HepG2 (cell line): ENCODE results near the gene ROMO1. TPM values are rescaled to one million over a fixed set of nuclear protein-coding genes. Genes with fewer than 3 reads are reported as not detected.

Source experiments
- BRCA1 ChIP-seq: sonication (generic); formaldehyde crosslinking; IDR thresholded peaks from 2 replicates; pipeline ENCODE4 v1.4.0; 2020; ENCODE audit warnings: missing genetic modification reagents
- CHD2 ChIP-seq: IDR thresholded peaks from 2 replicates; pipeline ENCODE4 v1.6.1; 2011; ENCODE audit warnings: low read depth, low read length, improper control_type of control experiment
- HNF4A ChIP-seq: sonication (generic); formaldehyde crosslinking; IDR thresholded peaks from 2 replicates; pipeline ENCODE4 v1.4.0; 2020; ENCODE audit warnings: missing genetic modification reagents
- HOXA7 ChIP-seq: sonication (generic); formaldehyde crosslinking; IDR thresholded peaks from 2 replicates; pipeline ENCODE4 v1.8.1; 2022; ENCODE audit warnings: mild to moderate bottlenecking, missing genetic modification reagents, moderate library complexity
- JUN ChIP-seq: sonication (generic); formaldehyde crosslinking; IDR thresholded peaks from 2 replicates; pipeline ENCODE4 v1.4.0; 2020; ENCODE audit warnings: mild to moderate bottlenecking, missing genetic modification reagents
- KDM2A ChIP-seq: sonication (generic); formaldehyde crosslinking; IDR thresholded peaks from 2 replicates; pipeline ENCODE4 v1.4.0; 2020; ENCODE audit warnings: low read depth, missing genetic modification reagents, borderline replicate concordance
- KLF9 ChIP-seq: IDR thresholded peaks from 2 replicates; pipeline ENCODE4 v1.6.1; 2016; ENCODE audit warnings: low read depth
- MATR3 ChIP-seq: sonication (generic); formaldehyde crosslinking; IDR thresholded peaks from 2 replicates; pipeline ENCODE4 v1.4.0; 2020; ENCODE audit warnings: missing genetic modification reagents
- MEF2D ChIP-seq: sonication (generic); formaldehyde crosslinking; IDR thresholded peaks from 2 replicates; pipeline ENCODE4 v1.5.1; 2020; ENCODE audit warnings: mild to moderate bottlenecking, missing genetic modification reagents
- NFKBIZ ChIP-seq: IDR thresholded peaks from 2 replicates; pipeline ENCODE4 v1.6.1; 2018; ENCODE audit warnings: missing genetic modification reagents, missing compliant biosample characterization
- POLR2G ChIP-seq: fragments of 200-400 bp; formaldehyde crosslinking; IDR thresholded peaks from 2 replicates; pipeline ENCODE4 v1.6.1; 2018; ENCODE audit warnings: mild to moderate bottlenecking, low read depth, low read length, moderate library complexity
- RBAK ChIP-seq: sonication (generic); formaldehyde crosslinking; IDR thresholded peaks from 2 replicates; pipeline ENCODE4 v1.5.1; 2020; ENCODE audit warnings: mild to moderate bottlenecking, missing genetic modification reagents
- RBM22 ChIP-seq: fragments of 200-400 bp; formaldehyde crosslinking; optimal IDR thresholded peaks from 2 replicates; pipeline ENCODE3; 2017; ENCODE audit warnings: mild to moderate bottlenecking, low read length, moderate library complexity
- RBM39 ChIP-seq: fragments of 200-400 bp; formaldehyde crosslinking; IDR thresholded peaks from one replicate; pipeline ENCODE4 v1.6.1; 2018; ENCODE audit warnings: antibody characterized with exemption, mild to moderate bottlenecking, low read depth, low read length; ENCODE audit not compliant: poor library complexity, severe bottlenecking
- SMYD3 ChIP-seq: sonication (generic); formaldehyde crosslinking; IDR thresholded peaks from 2 replicates; pipeline ENCODE4 v1.8.1; 2023; ENCODE audit warnings: mild to moderate bottlenecking, missing genetic modification reagents
- THAP11 ChIP-seq: IDR thresholded peaks from 2 replicates; pipeline ENCODE4 v1.6.1; 2016; ENCODE audit warnings: missing biosample characterization, missing genetic modification reagents
- ZNF333 ChIP-seq: sonication (generic); formaldehyde crosslinking; IDR thresholded peaks from 2 replicates; pipeline ENCODE4 v1.4.0; 2020; ENCODE audit warnings: mild to moderate bottlenecking, missing genetic modification reagents, borderline replicate concordance
- ZNF816 ChIP-seq: sonication (generic); formaldehyde crosslinking; IDR thresholded peaks from 2 replicates; pipeline ENCODE4 v1.8.0; 2022; ENCODE audit warnings: missing genetic modification reagents, mild to moderate bottlenecking, borderline replicate concordance
- polyA plus RNA-seq, 8 experiments: library from polyadenylated mRNA; depleted of rRNA in 3 of 8; stranded (reverse) in 7 of 8; unstranded in 1 of 8; fragments of >200 nt; fragmentation: Illumina TruSeq in 4 of 8; extraction: Trizol in 4 of 8; gene quantifications; 2 replicates each; pipeline versions ENCODE4 v1.2.1 to v1.2.3, GENCODE V29; 2011 to 2016; ENCODE audit warnings: low read depth in 4 of 8, missing spikeins in 1 of 8, mixed read lengths in 1 of 8; ENCODE audit not compliant: insufficient read depth in 1 of 8
- total RNA-seq, 5 experiments: library from RNA; depleted of rRNA; stranded (reverse); fragments of >200 nt; fragmentation: Illumina TruSeq; extraction: Trizol; gene quantifications; 2 replicates each; pipeline ENCODE4 v1.2.3, GENCODE V29; 2016; ENCODE audit warnings: low read depth in 1 of 5
- TF ChIP-seq, protein P1 (sequence below): sonication (generic); formaldehyde crosslinking; IDR thresholded peaks from 2 replicates; pipeline ENCODE4 v1.4.0; 2020; ENCODE audit warnings: missing genetic modification reagents
- TF ChIP-seq, protein P2 (sequence below): sonication (generic); formaldehyde crosslinking; conservative IDR thresholded peaks from 2 replicates; pipeline ENCODE4 v1.8.1; 2023; ENCODE audit warnings: missing genetic modification reagents
- TF ChIP-seq, protein P3 (sequence below): sonication (generic); formaldehyde crosslinking; IDR thresholded peaks from 2 replicates; pipeline ENCODE4 v1.8.0; 2022; ENCODE audit warnings: mild to moderate bottlenecking, missing genetic modification reagents, borderline replicate concordance
- TF ChIP-seq, protein P4 (sequence below): sonication (generic); formaldehyde crosslinking; IDR thresholded peaks from 2 replicates; pipeline ENCODE4 v1.4.0; 2020; ENCODE audit warnings: mild to moderate bottlenecking, low read depth, missing genetic modification reagents
- TF ChIP-seq, protein P5 (sequence below): sonication (generic); formaldehyde crosslinking; IDR thresholded peaks from 2 replicates; pipeline ENCODE4 v1.4.0; 2020; ENCODE audit warnings: missing genetic modification reagents

The ROMO1 gene
- total and polyA plus RNA-seq, 2 of the 13 experiments (the other 11 are each of a cell fraction or from before 2014, with no cell fraction given): 636 to 755 TPM

DNA sequence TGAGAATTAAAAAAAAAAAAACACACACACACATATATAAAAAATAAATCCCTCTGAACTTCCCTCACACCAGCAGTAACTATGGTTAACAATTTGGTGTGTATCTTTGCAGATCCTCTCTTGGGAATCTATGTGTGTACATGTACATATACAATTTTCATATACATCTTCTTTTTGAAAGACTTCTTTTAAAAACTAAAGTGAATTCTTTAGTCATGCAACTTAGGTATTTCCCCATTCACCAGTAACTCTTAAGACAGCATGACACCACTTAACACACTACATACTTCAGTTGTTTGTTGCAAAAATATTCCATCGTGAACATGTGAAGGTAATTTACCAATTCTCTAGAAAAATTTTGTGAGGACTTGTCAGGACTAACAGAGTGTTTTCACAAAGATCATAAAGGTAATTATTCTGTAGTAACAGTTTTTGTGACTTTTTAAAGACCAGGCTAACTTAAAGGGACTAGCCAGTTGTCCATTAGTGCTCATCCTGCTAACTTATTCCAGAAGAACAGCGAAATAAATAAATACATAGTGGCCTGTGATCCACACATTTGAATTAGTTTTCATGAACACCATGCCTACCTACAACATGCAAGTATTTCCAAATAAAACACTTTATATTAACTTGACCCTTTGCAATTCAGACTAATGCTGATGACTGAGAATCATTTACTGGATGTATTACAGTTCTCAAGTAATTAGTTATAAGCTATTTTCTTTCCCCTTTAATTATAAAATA, 30.8 kb downstream of the ROMO1 start (continued):
- TF ChIP-seq, protein P1, sequence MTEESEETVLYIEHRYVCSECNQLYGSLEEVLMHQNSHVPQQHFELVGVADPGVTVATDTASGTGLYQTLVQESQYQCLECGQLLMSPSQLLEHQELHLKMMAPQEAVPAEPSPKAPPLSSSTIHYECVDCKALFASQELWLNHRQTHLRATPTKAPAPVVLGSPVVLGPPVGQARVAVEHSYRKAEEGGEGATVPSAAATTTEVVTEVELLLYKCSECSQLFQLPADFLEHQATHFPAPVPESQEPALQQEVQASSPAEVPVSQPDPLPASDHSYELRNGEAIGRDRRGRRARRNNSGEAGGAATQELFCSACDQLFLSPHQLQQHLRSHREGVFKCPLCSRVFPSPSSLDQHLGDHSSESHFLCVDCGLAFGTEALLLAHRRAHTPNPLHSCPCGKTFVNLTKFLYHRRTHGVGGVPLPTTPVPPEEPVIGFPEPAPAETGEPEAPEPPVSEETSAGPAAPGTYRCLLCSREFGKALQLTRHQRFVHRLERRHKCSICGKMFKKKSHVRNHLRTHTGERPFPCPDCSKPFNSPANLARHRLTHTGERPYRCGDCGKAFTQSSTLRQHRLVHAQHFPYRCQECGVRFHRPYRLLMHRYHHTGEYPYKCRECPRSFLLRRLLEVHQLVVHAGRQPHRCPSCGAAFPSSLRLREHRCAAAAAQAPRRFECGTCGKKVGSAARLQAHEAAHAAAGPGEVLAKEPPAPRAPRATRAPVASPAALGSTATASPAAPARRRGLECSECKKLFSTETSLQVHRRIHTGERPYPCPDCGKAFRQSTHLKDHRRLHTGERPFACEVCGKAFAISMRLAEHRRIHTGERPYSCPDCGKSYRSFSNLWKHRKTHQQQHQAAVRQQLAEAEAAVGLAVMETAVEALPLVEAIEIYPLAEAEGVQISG (CRISPR knock-in tag): no peak
- TF ChIP-seq KLF9 (no peak), ZNF816 (no peak), RBAK (no peak), RBM22 (peak; percentile 70), POLR2G (0 out of 2 replicates have a peak, but pooled peaks have one; percentile 16), MATR3 (CRISPR knock-in tag) (no peak), RBM39 (no peak), JUN (CRISPR knock-in tag) (no peak), MEF2D (no peak), HOXA7 (CRISPR knock-in tag) (no peak), ZNF333 (CRISPR knock-in tag) (no peak), HNF4A (CRISPR knock-in tag) (no peak), THAP11 (CRISPR knock-in tag) (no peak), NFKBIZ (CRISPR knock-in tag) (no peak), SMYD3 (0 out of 2 replicates have a peak, but pooled peaks have one; percentile 45), KDM2A (no peak), BRCA1 (CRISPR knock-in tag) (no peak), CHD2 (no peak)
- TF ChIP-seq, protein P2, sequence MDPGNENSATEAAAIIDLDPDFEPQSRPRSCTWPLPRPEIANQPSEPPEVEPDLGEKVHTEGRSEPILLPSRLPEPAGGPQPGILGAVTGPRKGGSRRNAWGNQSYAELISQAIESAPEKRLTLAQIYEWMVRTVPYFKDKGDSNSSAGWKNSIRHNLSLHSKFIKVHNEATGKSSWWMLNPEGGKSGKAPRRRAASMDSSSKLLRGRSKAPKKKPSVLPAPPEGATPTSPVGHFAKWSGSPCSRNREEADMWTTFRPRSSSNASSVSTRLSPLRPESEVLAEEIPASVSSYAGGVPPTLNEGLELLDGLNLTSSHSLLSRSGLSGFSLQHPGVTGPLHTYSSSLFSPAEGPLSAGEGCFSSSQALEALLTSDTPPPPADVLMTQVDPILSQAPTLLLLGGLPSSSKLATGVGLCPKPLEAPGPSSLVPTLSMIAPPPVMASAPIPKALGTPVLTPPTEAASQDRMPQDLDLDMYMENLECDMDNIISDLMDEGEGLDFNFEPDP: 0 out of 2 replicates have a peak, but pooled peaks have one; percentile 20
- TF ChIP-seq, protein P3, sequence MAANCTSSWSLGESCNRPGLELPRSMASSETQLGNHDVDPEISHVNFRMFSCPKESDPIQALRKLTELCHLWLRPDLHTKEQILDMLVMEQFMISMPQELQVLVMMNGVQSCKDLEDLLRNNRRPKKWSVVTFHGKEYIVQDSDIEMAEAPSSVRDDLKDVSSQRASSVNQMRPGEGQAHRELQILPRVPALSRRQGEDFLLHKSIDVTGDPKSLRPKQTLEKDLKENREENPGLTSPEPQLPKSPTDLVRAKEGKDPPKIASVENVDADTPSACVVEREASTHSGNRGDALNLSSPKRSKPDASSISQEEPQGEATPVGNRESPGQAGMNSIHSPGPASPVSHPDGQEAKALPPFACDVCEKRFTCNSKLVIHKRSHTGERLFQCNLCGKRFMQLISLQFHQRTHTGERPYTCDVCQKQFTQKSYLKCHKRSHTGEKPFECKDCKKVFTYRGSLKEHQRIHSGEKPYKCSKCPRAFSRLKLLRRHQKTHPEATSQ: no peak
- TF ChIP-seq, protein P4, sequence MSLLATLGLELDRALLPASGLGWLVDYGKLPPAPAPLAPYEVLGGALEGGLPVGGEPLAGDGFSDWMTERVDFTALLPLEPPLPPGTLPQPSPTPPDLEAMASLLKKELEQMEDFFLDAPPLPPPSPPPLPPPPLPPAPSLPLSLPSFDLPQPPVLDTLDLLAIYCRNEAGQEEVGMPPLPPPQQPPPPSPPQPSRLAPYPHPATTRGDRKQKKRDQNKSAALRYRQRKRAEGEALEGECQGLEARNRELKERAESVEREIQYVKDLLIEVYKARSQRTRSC: no peak
- TF ChIP-seq, protein P5, sequence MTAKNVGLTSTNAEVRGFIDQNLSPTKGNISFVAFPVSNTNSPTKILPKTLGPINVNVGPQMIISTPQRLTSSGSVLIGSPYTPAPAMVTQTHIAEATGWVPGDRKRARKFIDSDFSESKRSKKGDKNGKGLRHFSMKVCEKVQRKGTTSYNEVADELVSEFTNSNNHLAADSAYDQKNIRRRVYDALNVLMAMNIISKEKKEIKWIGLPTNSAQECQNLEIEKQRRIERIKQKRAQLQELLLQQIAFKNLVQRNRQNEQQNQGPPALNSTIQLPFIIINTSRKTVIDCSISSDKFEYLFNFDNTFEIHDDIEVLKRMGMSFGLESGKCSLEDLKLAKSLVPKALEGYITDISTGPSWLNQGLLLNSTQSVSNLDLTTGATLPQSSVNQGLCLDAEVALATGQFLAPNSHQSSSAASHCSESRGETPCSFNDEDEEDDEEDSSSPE: no peak
